GM18507 (cell line): ENCODE data around the gene ABR.

Experiments used
- DNase-seq: peaks from one replicate; pipeline ENCODE4 v3.0.0; 2011; ENCODE audit warnings: low read depth; ENCODE audit not compliant: insufficient read length; ENCODE audit errors: extremely low spot score
- FAIRE-seq: peaks from 2 replicates; lab custom pipeline; 2011; peaks lifted over from hg19 to GRCh38; lab: Jason Lieb, UNC

ABR gene

GRCh38 chr17:958712-959451 lies 220.9 kb downstream of the ABR start:
- DNase-seq (no peak), FAIRE-seq (no peak)

GRCh38 chr17:957856-958421 lies 221.8 kb downstream of the ABR start:
- no peak for FAIRE-seq
- DNase-seq, result no peak

GRCh38 chr17:956905-957304 lies 222.9 kb downstream of the ABR start:
- DNase-seq (no peak), FAIRE-seq (no peak)

GRCh38 chr17:954431-955164 lies 225.2 kb downstream of the ABR start:
- FAIRE-seq (no peak), DNase-seq (no peak)

- DNase-seq (no peak), FAIRE-seq (no peak)
Measured at GRCh38 chr17:953767-954166, 226.0 kb downstream of the ABR start.
